SU-DHL-6 (cell line): ENCODE data around the gene SESTD1.

ENCODE experiments used
- H2AFZ ChIP-seq: fragments of 200-600 bp; sonication (generic); 2 replicates; pipeline ENCODE4 v1.6.1; 2014; ENCODE audit warnings: low read depth, mild to moderate bottlenecking, moderate library complexity, mixed read lengths, antibody characterized with exemption, low read length; ENCODE audit not compliant: severe bottlenecking
- H3F3A ChIP-seq: fragments of 200-600 bp; shearing (Covaris generic); 2 replicates; pipeline ENCODE4 v1.6.0; 2016; ENCODE audit warnings: antibody characterized with exemption, mild to moderate bottlenecking; ENCODE audit not compliant: insufficient read depth
- H3K27ac ChIP-seq: fragments of 200-600 bp; sonication (generic); 2 replicates; pipeline ENCODE4 v1.5.1; 2016; ENCODE audit warnings: low read depth, mild to moderate bottlenecking, low read length, moderate library complexity, mixed read lengths
- H3K27me3 ChIP-seq: fragments of 200-600 bp; sonication (generic), shearing (Covaris generic); 2 replicates; pipeline ENCODE4 v1.6.0; 2014; ENCODE audit warnings: mild to moderate bottlenecking, low read length
- H3K36me3 ChIP-seq: fragments of 200-600 bp; sonication (generic); 2 replicates; pipeline ENCODE4 v1.6.1; 2014; ENCODE audit warnings: mild to moderate bottlenecking, low read length, mixed read lengths
- H3K4me2 ChIP-seq: fragments of 300-600, 200-600 bp; shearing (Covaris generic), sonication (generic); 2 replicates; pipeline ENCODE4 v1.6.0; 2014; ENCODE audit warnings: low read length, low read depth, mild to moderate bottlenecking; ENCODE audit not compliant: poor library complexity, severe bottlenecking
- H3K4me3 ChIP-seq: fragments of 200-600 bp; sonication (generic); 2 replicates; pipeline ENCODE4 v1.5.1; 2014; ENCODE audit warnings: antibody characterized with exemption, low read length, mild to moderate bottlenecking, mixed read lengths; ENCODE audit not compliant: insufficient read depth, poor library complexity, severe bottlenecking
- H3K79me2 ChIP-seq: fragments of 200-600 bp; sonication (generic); 2 replicates; pipeline ENCODE4 v1.6.1; 2014; ENCODE audit warnings: mild to moderate bottlenecking, low read length, moderate library complexity; ENCODE audit not compliant: insufficient read depth
- H3K9ac ChIP-seq: fragments of 200-600 bp; sonication (generic); 2 replicates; pipeline ENCODE4 v1.7.0; 2014; ENCODE audit warnings: mild to moderate bottlenecking, low read length
- H3K9me2 ChIP-seq: fragments of 200-600 bp; sonication (generic); replicated peaks from 2 replicates; pipeline ENCODE4 v1.6.1; 2014; ENCODE audit warnings: low read length; ENCODE audit not compliant: insufficient read depth
- H3K9me3 ChIP-seq: fragments of 200-600 bp; sonication (generic); 2 replicates; pipeline ENCODE4 v1.6.1; 2014; ENCODE audit warnings: low read length, mixed read lengths; ENCODE audit not compliant: insufficient read depth
- H4K20me1 ChIP-seq: fragments of 200-600 bp; sonication (generic); 2 replicates; pipeline ENCODE4 v1.6.1; 2014; ENCODE audit warnings: low read depth, mild to moderate bottlenecking, antibody characterized with exemption, low read length, moderate library complexity, mixed read lengths
- EZH2phosphoT487 ChIP-seq: fragments of 200-600 bp; sonication (generic), shearing (Covaris generic); conservative IDR thresholded peaks from 2 replicates; pipeline ENCODE4 v1.6.1; 2018; ENCODE audit warnings: mild to moderate bottlenecking, antibody characterized with exemption, low read length, moderate library complexity, mixed read lengths
- TF ChIP-seq, protein P1 (sequence below): fragments of 200-600 bp; sonication (generic); IDR thresholded peaks from one replicate; pipeline ENCODE4 v1.5.1; 2017; ENCODE audit warnings: antibody characterized with exemption, mild to moderate bottlenecking, low read length, moderate library complexity; ENCODE audit not compliant: insufficient read depth, poor library complexity, severe bottlenecking

SESTD1 gene

GRCh38 chr2:179297927-179298326 lies 33.3 kb upstream of the SESTD1 start:
- Histone ChIP-seq H3K36me3 (no peaks in the 10 kb centered on the region), H3K9me3 (no peaks in the 10 kb centered on the region), H3K27ac (no peak overlapping the region), H3K4me3 (no peak overlapping the region), H3K79me2 (no peaks in the 10 kb centered on the region), H3K9me2 (no peaks in the 10 kb centered on the region), H3K4me2 (no peak overlapping the region), H3K27me3 (no peaks in the 10 kb centered on the region), H3K9ac (no peak overlapping the region), H3F3A (no peaks in the 10 kb centered on the region), H4K20me1 (no peaks in the 10 kb centered on the region), H2AFZ (no peak overlapping the region)
- TF ChIP-seq EZH2phosphoT487: no peak
- TF ChIP-seq, protein P1, sequence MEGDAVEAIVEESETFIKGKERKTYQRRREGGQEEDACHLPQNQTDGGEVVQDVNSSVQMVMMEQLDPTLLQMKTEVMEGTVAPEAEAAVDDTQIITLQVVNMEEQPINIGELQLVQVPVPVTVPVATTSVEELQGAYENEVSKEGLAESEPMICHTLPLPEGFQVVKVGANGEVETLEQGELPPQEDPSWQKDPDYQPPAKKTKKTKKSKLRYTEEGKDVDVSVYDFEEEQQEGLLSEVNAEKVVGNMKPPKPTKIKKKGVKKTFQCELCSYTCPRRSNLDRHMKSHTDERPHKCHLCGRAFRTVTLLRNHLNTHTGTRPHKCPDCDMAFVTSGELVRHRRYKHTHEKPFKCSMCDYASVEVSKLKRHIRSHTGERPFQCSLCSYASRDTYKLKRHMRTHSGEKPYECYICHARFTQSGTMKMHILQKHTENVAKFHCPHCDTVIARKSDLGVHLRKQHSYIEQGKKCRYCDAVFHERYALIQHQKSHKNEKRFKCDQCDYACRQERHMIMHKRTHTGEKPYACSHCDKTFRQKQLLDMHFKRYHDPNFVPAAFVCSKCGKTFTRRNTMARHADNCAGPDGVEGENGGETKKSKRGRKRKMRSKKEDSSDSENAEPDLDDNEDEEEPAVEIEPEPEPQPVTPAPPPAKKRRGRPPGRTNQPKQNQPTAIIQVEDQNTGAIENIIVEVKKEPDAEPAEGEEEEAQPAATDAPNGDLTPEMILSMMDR: no peak

GRCh38 chr2:179290329-179290728 lies 25.7 kb upstream of the SESTD1 start:
- no peaks in the 10 kb centered on the region for H3F3A ChIP-seq
- H4K20me1 ChIP-seq: no peaks in the 10 kb centered on the region
- TF ChIP-seq EZH2phosphoT487: no peak
- TF ChIP-seq, protein P1: no peak
- no peak overlapping the region for H3K4me2 ChIP-seq
- no peaks in the 10 kb centered on the region for H3K9me2 ChIP-seq
- H3K27me3 ChIP-seq: no peaks in the 10 kb centered on the region
- no peaks in the 10 kb centered on the region for H3K9me3 ChIP-seq
- no peaks in the 10 kb centered on the region for H3K79me2 ChIP-seq
- H3K9ac ChIP-seq: no peak overlapping the region
- H3K4me3 ChIP-seq: no peak overlapping the region
- H3K27ac ChIP-seq: no peak overlapping the region
- H2AFZ ChIP-seq: no peak overlapping the region
- H3K36me3 ChIP-seq: no peaks in the 10 kb centered on the region

DNA sequence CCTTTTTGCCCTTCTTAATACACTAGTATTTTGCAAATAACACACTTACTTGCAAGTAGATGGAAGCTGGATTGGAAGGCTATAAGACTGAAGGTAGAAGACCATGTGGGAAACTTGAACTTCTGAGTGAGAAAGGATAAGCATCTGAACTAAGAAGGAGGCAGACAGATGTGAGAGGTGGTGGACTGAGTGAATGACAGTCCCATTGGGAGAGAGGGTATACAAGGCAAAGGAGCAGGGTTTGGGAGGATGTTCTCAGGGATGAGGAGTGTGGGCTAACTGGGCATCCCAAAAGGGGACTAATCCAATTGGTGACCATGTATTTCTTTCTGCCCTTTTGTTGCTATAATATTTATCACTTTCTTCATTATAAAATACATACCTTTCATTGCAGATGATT lies 20.4 kb upstream of the SESTD1 start:
- Histone ChIP-seq H2AFZ (no peak overlapping the region), H3K36me3 (no peaks in the 10 kb centered on the region), H3K79me2 (no peaks in the 10 kb centered on the region), H3F3A (no peaks in the 10 kb centered on the region), H3K9me3 (no peaks in the 10 kb centered on the region), H3K4me2 (no peak overlapping the region), H3K4me3 (no peak overlapping the region), H4K20me1 (no peaks in the 10 kb centered on the region), H3K9me2 (no peaks in the 10 kb centered on the region), H3K27me3 (no peaks in the 10 kb centered on the region; the same call in 1 of the 2 replicates), H3K27ac (no peak overlapping the region), H3K9ac (no peak overlapping the region)
- TF ChIP-seq, protein P1: no peak
- TF ChIP-seq EZH2phosphoT487: no peak
